Measurements from ENCODE around the gene ETS1.

The ETS1 gene

DNA sequence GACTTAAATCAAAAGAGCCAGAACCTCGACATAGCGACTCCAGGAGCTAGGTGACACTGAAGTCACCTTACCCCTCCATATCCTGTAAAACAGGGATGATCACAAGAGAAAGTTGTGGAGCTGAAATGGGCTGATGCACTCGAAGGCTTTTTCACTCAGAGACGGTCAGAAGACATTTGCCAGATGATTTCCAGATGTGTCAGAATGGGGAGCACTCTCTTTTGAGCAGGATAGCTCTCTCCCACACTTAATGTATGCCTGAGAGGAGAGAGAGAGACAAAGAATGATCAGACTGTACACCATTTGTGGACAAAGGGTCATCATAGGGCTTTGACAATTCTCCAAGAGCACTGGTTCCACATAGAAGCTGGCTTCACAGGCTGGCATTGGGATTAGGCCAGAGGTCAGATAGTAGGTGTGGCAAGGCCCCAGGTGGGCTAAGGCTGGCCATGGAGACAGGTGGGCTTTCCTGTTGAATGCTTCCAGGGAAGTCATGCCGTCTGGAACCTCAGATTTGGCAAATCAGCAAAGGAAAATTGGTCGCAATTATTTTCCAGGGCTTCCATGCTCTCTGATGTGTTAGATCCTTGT, 42.3 kb upstream of the ETS1 start:
- TF ChIP-seq TEAD4 (IDR thresholded peaks at IDR 0.05) (no peak), ZBTB7A (IDR thresholded peaks at IDR 0.05; ENCODE audit: low read depth) (no peak), TAF1 (IDR thresholded peaks at IDR 0.05; ENCODE audit: low read depth) (no peak), YY1 (IDR thresholded peaks at IDR 0.05; ENCODE audit: low read depth) (no peak), FOXM1 (IDR thresholded peaks at IDR 0.05; ENCODE audit: borderline replicate concordance, low read depth) (no peak), TCF12 (IDR thresholded peaks at IDR 0.05; ENCODE audit: low read depth) (no peak), RAD21 (IDR thresholded peaks at IDR 0.05; ENCODE audit: low read depth) (no peak), EP300 (IDR thresholded peaks at IDR 0.05; ENCODE audit: borderline replicate concordance) (no peak), CEBPB (IDR thresholded peaks at IDR 0.05) (no peak)
- TF ChIP-seq, protein P1, sequence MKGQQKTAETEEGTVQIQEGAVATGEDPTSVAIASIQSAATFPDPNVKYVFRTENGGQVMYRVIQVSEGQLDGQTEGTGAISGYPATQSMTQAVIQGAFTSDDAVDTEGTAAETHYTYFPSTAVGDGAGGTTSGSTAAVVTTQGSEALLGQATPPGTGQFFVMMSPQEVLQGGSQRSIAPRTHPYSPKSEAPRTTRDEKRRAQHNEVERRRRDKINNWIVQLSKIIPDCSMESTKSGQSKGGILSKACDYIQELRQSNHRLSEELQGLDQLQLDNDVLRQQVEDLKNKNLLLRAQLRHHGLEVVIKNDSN (IDR thresholded peaks at IDR 0.05): no peak
- TF ChIP-seq, protein P2, sequence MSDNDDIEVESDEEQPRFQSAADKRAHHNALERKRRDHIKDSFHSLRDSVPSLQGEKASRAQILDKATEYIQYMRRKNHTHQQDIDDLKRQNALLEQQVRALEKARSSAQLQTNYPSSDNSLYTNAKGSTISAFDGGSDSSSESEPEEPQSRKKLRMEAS (IDR thresholded peaks at IDR 0.05): no peak

DNA sequence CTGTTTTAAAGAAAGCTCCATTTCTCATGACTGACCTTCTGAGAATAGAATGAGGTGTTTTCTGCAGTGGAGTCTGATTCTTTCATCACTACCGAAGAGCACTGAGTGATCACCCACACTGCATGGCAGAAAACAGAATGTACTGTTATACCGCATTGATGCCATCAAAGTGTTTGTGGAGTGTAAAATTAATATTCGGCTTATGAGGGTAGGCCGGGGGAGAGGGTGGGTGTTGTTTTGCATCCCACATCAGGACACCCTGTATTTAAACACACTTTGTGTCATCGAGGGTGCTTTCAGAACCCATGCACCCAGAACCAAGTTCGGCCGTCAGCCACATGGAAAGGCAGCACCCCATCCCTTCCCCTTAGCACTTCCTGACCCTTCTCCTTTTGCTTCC, 41.3 kb upstream of the ETS1 start:
- TF ChIP-seq TEAD4 (IDR thresholded peaks at IDR 0.05): no peak
- TF ChIP-seq, protein P3, sequence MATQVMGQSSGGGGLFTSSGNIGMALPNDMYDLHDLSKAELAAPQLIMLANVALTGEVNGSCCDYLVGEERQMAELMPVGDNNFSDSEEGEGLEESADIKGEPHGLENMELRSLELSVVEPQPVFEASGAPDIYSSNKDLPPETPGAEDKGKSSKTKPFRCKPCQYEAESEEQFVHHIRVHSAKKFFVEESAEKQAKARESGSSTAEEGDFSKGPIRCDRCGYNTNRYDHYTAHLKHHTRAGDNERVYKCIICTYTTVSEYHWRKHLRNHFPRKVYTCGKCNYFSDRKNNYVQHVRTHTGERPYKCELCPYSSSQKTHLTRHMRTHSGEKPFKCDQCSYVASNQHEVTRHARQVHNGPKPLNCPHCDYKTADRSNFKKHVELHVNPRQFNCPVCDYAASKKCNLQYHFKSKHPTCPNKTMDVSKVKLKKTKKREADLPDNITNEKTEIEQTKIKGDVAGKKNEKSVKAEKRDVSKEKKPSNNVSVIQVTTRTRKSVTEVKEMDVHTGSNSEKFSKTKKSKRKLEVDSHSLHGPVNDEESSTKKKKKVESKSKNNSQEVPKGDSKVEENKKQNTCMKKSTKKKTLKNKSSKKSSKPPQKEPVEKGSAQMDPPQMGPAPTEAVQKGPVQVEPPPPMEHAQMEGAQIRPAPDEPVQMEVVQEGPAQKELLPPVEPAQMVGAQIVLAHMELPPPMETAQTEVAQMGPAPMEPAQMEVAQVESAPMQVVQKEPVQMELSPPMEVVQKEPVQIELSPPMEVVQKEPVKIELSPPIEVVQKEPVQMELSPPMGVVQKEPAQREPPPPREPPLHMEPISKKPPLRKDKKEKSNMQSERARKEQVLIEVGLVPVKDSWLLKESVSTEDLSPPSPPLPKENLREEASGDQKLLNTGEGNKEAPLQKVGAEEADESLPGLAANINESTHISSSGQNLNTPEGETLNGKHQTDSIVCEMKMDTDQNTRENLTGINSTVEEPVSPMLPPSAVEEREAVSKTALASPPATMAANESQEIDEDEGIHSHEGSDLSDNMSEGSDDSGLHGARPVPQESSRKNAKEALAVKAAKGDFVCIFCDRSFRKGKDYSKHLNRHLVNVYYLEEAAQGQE (IDR thresholded peaks at IDR 0.05; ENCODE audit: low read depth): no peak
- no peak for TF ChIP-seq EP300 (IDR thresholded peaks at IDR 0.05; ENCODE audit: borderline replicate concordance)
- no peak for TF ChIP-seq TAF1 (IDR thresholded peaks at IDR 0.05; ENCODE audit: low read depth)
- TF ChIP-seq, protein P2 (IDR thresholded peaks at IDR 0.05): no peak
- TF ChIP-seq EGR1 (IDR thresholded peaks at IDR 0.05): no peak
- TF ChIP-seq CREB1 (IDR thresholded peaks at IDR 0.05; ENCODE audit: low read depth): no peak
- TF ChIP-seq ZBTB7A (IDR thresholded peaks at IDR 0.05; ENCODE audit: low read depth): no peak
- TF ChIP-seq YY1 (IDR thresholded peaks at IDR 0.05; ENCODE audit: low read depth): no peak
- no peak for TF ChIP-seq NFIC (IDR thresholded peaks at IDR 0.05)
- TF ChIP-seq RAD21 (IDR thresholded peaks at IDR 0.05; ENCODE audit: low read depth): no peak
- no peak for TF ChIP-seq TCF12 (IDR thresholded peaks at IDR 0.05; ENCODE audit: low read depth)

DNA sequence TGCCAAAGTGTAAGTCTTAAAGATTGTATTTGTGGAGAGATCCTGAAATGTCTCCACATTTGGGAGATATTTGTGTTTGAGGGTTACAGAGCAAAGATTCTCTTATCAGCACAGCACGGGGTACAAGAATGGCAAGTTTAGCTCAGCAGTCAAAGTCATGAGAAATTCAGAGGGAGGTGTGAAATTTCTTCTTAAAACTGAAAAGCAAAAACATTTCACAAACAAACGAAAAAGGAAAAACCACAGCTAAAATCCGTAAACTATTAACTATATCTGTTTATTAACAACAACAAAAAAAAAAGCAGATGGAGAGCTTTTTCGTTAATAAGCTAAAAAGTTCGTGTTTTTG, 40.9 kb upstream of the ETS1 start:
- TF ChIP-seq FOXM1 (IDR thresholded peaks at IDR 0.05; ENCODE audit: borderline replicate concordance, low read depth) (no peak), CEBPB (IDR thresholded peaks at IDR 0.05) (no peak), TEAD4 (IDR thresholded peaks at IDR 0.05) (no peak), CREB1 (IDR thresholded peaks at IDR 0.05; ENCODE audit: low read depth) (no peak)

DNA sequence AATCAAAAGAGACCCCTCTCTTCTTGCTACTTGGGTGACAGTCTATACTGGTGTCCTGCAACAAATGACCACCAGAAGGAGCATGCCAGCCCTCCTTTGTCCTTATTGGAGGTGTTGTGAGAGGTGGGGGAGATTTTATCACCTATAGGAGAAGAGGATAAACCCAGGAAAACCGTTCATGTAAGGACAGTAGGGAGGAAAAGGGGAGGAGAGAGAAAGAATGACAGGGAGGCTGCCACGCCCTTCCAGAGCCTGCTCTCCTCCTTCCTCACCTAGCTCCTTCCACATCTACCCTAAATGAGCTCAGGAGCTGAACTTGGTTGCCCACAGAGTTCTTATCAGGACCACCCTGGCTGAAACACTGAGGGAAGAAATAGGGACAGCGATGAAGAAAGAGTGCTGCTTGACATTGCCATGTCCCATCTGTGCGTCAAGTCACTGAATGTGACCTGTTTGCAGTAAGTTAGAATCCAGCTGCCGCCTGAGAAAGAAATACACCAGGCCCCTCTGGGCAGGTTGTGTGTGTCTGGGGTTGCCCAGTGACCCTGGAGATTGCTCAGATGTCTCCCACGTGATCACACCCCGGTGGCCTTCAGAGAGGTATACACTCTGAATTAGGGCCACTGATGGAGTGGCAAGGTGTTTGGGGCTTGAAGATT, 40.4 kb upstream of the ETS1 start:
- no peak for TF ChIP-seq NFIC (IDR thresholded peaks at IDR 0.05)

DNA sequence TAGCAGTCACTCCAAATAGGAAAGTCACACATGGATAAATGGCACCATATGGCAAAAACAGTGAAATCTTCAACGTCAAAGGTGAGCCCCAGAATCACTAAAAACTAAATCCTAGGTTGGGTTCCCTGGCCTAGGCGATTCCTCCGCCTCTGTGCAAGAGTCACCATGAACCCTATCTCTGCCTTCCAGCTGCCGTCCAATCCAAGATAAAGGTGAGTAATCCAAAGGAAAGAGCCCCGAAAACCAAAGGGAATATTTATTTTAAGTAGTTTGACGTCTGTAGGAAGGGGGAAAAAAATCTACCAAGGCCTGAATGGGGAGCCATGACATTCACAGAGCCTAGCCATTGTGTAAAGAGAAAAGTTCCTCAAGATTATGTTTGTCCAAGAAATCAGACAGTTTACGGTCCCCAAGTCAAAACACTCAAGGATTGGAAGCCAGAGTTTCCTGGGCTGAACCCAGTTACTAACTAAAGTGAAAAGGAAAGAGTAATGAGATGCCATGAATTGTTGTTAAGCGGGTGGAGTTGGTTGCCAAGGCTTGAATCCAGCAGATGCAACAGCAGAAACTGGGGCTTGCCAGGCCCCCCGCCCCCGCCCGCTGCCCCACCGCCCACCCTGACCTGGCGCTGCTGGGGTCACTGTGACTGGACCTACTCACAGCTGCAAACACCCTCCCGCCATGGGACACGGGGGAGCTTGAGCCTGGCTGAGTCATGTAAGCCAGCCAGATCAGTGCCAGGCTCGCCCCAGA, 39.7 kb upstream of the ETS1 start:
- no peak for TF ChIP-seq TAF1 (IDR thresholded peaks at IDR 0.05; ENCODE audit: low read depth)
- TF ChIP-seq TEAD4 (IDR thresholded peaks at IDR 0.05): no peak
- TF ChIP-seq, protein P2 (IDR thresholded peaks at IDR 0.05): no peak
- TF ChIP-seq EGR1 (IDR thresholded peaks at IDR 0.05): no peak
- TF ChIP-seq, protein P3 (IDR thresholded peaks at IDR 0.05; ENCODE audit: low read depth): no peak
- no peak for TF ChIP-seq CREB1 (IDR thresholded peaks at IDR 0.05; ENCODE audit: low read depth)
- no peak for TF ChIP-seq CEBPB (IDR thresholded peaks at IDR 0.05)

DNA sequence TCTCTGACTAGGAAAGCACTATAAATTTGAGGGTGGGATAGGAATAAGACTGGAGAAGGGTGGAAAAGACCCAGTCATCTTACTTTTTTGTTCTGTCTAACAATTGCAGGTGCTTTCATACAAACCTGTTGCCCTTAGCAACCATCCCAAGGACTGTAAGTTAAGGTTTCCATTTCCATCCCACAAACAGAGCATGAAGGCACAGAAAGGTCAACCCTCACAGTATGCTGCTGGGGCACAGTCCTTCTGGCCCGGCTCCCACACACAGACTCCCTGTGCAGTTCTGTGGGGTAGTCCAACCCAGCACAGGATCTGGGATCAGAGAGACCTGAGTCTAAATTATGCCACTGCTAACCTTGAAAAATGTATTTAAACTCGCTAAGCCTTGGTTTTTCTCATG, 38.4 kb upstream of the ETS1 start:
- no peak for TF ChIP-seq FOXM1 (IDR thresholded peaks at IDR 0.05; ENCODE audit: borderline replicate concordance, low read depth)
- no peak for TF ChIP-seq YY1 (IDR thresholded peaks at IDR 0.05; ENCODE audit: low read depth)

All from Ishikawa (cell line).